ENCODE results near the gene AGBL1. TPM values are rescaled to one million over a fixed set of nuclear protein-coding genes. Genes with fewer than 3 reads are reported as not detected.

AGBL1 gene
- total RNA-seq, 2 donors from 2014 or later, result not detected

DNA sequence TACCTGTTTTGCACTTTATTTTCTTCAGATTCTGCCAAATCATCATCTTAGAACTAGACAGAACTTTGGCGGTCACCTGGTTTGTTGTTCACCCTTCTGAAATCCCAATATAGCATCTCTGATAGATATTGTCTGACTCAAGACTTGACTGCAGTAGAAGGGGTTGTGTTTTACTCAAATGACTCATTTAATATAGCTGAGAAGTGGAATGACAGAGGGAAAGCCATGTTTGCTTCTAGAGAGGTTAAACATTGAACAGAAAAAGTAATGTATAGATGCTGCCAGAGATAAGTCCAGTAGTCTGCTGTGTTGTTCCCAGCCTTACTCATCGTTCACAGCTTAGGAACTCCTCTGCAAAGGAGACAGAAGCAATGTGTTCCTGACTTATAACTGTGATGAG is 402.0 kb downstream of the AGBL1 start:
- TF ChIP-seq, protein P1, sequence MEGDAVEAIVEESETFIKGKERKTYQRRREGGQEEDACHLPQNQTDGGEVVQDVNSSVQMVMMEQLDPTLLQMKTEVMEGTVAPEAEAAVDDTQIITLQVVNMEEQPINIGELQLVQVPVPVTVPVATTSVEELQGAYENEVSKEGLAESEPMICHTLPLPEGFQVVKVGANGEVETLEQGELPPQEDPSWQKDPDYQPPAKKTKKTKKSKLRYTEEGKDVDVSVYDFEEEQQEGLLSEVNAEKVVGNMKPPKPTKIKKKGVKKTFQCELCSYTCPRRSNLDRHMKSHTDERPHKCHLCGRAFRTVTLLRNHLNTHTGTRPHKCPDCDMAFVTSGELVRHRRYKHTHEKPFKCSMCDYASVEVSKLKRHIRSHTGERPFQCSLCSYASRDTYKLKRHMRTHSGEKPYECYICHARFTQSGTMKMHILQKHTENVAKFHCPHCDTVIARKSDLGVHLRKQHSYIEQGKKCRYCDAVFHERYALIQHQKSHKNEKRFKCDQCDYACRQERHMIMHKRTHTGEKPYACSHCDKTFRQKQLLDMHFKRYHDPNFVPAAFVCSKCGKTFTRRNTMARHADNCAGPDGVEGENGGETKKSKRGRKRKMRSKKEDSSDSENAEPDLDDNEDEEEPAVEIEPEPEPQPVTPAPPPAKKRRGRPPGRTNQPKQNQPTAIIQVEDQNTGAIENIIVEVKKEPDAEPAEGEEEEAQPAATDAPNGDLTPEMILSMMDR (IDR thresholded peaks at IDR 0.05), result no peak
- no peak for TF ChIP-seq POLR2A (IDR thresholded peaks at IDR 0.05)
- H3K27me3 ChIP-seq, result no peaks in the 10 kb centered on the region
- H3K36me3 ChIP-seq (replicated peaks in 1 of 2; ENCODE audit: insufficient read depth in 1 of 2, low read depth in 2 of 2), result no peaks in the 10 kb centered on the region
- no peaks in the 10 kb centered on the region for H3K4me1 ChIP-seq
- WGBS, 2 donors, result 42 to 53% methylated on average over 2 of the region's 2 CpGs
- no peaks in the 10 kb centered on the region for H3K9me3 ChIP-seq
- no peak overlapping the region for H3K27ac ChIP-seq
- no peak overlapping the region for H3K4me3 ChIP-seq
- intact Hi-C loops (cut with DNase I), result no loop called here
- DNase-seq, result no peak
- ATAC-seq, result no peak

DNA sequence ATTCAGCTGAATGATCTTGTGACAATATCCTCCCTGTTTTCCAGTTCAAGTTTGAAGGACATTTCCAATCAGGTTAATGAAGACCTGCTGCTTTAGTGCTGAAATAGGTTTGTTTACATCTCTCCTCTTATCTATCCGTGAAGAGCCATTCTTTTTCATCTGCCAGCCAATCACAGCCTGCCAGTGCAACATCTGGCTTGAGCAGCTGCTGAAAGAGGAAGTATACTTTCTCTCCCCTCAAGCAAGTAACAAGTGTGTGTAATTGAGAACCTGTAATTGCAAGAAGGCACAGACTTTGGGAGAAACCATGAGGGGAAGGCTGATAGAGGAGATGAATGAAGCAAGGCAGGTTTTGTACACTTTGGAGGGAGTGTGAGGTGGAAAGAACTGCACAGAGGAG is 404.3 kb downstream of the AGBL1 start:
- ATAC-seq (no peak), DNase-seq (no peak)
- H3K4me3 ChIP-seq, result no peak overlapping the region
- H3K36me3 ChIP-seq (replicated peaks in 1 of 2; ENCODE audit: insufficient read depth in 1 of 2, low read depth in 2 of 2), result no peaks in the 10 kb centered on the region
- no peak overlapping the region for H3K27ac ChIP-seq
- H3K27me3 ChIP-seq, result no peaks in the 10 kb centered on the region
- 0 to 3% methylated on average over 1 of the region's 1 CpG for WGBS, 2 donors
- intact Hi-C loops (cut with DNase I), result no loop called here
- H3K4me1 ChIP-seq, result no peaks in the 10 kb centered on the region
- TF ChIP-seq, protein P1 (IDR thresholded peaks at IDR 0.05), result no peak
- no peak for TF ChIP-seq POLR2A (IDR thresholded peaks at IDR 0.05)
- H3K9me3 ChIP-seq, result no peaks in the 10 kb centered on the region

DNA sequence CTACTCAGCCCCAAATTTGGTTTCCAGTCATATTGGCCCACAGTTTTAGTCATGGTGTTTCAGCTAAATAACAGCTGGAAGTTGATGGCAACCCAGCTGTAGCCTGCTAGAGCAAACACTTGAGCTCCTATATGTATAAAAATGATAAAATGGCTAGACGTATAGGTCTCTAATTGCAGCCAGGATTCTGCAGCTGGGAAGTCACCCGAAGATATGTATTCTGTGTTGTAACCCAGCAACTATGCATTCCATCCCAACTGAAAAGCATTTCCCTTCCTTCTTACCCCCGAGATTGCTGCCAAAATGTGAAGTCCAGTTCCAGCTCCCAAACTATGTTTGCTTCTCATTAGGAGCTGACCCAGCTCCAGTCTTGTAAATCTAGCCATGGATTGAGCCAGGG is 408.4 kb downstream of the AGBL1 start:
- Histone ChIP-seq H3K36me3 (replicated peaks in 1 of 2; ENCODE audit: insufficient read depth in 1 of 2, low read depth in 2 of 2) (no peaks in the 10 kb centered on the region), H3K9me3 (no peaks in the 10 kb centered on the region), H3K4me3 (no peak overlapping the region), H3K27me3 (no peaks in the 10 kb centered on the region), H3K4me1 (no peaks in the 10 kb centered on the region), H3K27ac (no peak overlapping the region)
- intact Hi-C loops (cut with DNase I), result no loop called here
- WGBS, 2 donors, result 39 to 43% methylated on average over 3 of the region's 3 CpGs
- no peak for DNase-seq
- no peak for ATAC-seq
- TF ChIP-seq POLR2A (IDR thresholded peaks at IDR 0.05), result no peak
- TF ChIP-seq, protein P1 (IDR thresholded peaks at IDR 0.05), result no peak

DNA sequence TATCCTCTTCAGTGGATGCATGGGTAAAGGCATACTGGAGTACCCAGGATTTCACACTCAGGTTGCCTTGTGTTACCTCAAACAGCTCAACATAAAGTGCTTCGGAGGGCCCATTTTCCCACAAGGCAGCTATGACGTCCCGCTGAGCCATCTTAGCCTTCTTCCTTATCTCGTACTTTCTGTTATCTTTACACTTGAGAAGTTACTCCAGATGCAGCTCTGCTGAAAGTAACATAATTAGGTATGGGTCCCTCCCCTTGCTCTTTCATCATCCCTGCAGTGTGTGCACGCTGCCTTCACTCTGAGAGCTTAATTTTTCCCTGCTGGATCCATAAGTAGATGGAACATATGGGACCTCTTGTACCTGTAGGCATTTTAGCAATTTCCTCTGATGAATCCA is 410.3 kb downstream of the AGBL1 start:
- WGBS, 2 donors, result 21 to 30% methylated on average over 5 of the region's 5 CpGs
- TF ChIP-seq, protein P1 (IDR thresholded peaks at IDR 0.05), result no peak
- TF ChIP-seq POLR2A (IDR thresholded peaks at IDR 0.05), result no peak
- H3K9me3 ChIP-seq, result no peaks in the 10 kb centered on the region
- H3K4me3 ChIP-seq, result no peak overlapping the region
- DNase-seq (no peak), ATAC-seq (no peak)
- intact Hi-C loops (cut with DNase I), result no loop called here
- no peaks in the 10 kb centered on the region for H3K4me1 ChIP-seq
- H3K36me3 ChIP-seq (replicated peaks in 1 of 2; ENCODE audit: insufficient read depth in 1 of 2, low read depth in 2 of 2), result no peaks in the 10 kb centered on the region
- no peak overlapping the region for H3K27ac ChIP-seq
- no peaks in the 10 kb centered on the region for H3K27me3 ChIP-seq

DNA sequence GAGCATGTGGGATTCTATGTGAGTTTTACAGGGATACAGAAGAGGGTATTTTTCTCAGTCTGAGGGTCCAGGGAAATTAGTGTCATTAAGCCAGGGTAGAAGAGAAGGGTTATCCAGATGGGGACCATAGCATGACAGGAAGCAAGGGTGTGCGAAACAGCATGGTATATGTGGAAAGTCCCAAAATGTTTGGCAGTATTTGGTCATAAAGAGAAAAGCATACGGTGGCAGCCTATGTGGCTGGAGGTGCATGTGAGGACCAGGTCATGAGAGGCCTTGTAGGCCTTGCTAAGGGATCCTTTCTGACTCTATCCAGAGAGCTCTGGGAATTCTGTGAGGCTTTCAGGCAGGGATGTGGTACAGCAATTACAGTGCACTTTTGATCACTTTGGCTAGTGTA is 411.4 kb downstream of the AGBL1 start:
- Histone ChIP-seq H3K27me3 (no peaks in the 10 kb centered on the region), H3K4me1 (no peaks in the 10 kb centered on the region), H3K27ac (no peak overlapping the region), H3K36me3 (replicated peaks in 1 of 2; ENCODE audit: insufficient read depth in 1 of 2, low read depth in 2 of 2) (no peaks in the 10 kb centered on the region), H3K4me3 (no peak overlapping the region), H3K9me3 (no peaks in the 10 kb centered on the region)
- ATAC-seq (no peak), DNase-seq (no peak)
- 80 to 92% methylated on average over 2 of the region's 2 CpGs for WGBS, 2 donors
- no peak for TF ChIP-seq POLR2A (IDR thresholded peaks at IDR 0.05)
- TF ChIP-seq, protein P1 (IDR thresholded peaks at IDR 0.05), result no peak
- intact Hi-C loops (cut with DNase I), result no loop called here
